Measurements from ENCODE around the gene OGDH. TPM values are rescaled to one million over a fixed set of nuclear protein-coding genes. Genes with fewer than 3 reads are reported as not detected.

OGDH gene
- total and polyA plus RNA-seq, 2 experiments from 2014 or later, result 13.5 to 76.9 TPM

DNA sequence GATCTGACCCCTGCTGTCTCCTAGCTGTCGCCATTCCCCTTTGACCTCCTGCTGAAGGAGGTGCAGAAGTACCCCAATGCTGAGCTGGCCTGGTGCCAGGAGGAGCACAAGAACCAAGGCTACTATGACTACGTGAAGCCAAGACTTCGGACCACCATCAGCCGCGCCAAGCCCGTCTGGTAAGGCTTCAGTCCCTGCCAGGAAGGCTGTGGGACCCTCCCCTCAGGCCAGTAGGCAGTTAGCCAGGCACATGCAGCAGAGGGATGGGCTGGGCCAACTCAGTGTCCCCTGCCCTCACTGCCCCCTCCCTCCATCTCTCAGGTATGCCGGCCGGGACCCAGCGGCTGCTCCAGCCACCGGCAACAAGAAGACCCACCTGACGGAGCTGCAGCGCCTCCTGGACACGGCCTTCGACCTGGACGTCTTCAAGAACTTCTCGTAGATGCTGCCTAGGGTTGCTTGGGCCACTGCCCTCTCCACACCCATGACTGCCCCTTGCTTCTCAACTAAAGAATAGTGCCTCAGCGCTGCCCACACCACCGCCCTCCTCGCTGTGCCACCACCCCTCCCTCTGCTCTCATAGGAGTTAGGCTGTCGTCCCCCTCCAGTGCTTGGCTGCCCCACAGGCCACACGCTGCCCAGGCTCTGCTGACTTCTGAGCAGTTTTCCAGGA, 101.3 kb downstream of the OGDH start:
- Mint-ChIP-seq H3K9me3 (no peaks in the 10 kb centered on the region; the same call in 1 of the 3 replicates), H3K27ac (no peak overlapping the region), H3K27me3 (ENCODE audit: insufficient read depth, low read depth, poor library complexity) (peaks cover 14% of the 10 kb centered on the region), H3K4me1 (peaks cover 3% of the 10 kb centered on the region; the same call in 2 of the 3 replicates), H3K36me3 (ENCODE audit: low read depth) (peaks cover 23% of the 10 kb centered on the region), H3K4me3 (no peak overlapping the region)
- H3K4me1 ChIP-seq (ENCODE audit: insufficient read depth), result no peaks in the 10 kb centered on the region
- no peaks in the 10 kb centered on the region; the same call in 1 of the 2 replicates for H4K20me1 ChIP-seq (replicated peaks; ENCODE audit: insufficient read depth)
- H3K36me3 ChIP-seq (ENCODE audit: insufficient read depth), result 0 out of 2 replicates have a peak, but pooled peaks cover 4% of the 10 kb centered on the region
- TF ChIP-seq EZH2phosphoT487 (IDR thresholded peaks at IDR 0.05; ENCODE audit: unreplicated experiment), result no peak
- TF ChIP-seq, protein P1, sequence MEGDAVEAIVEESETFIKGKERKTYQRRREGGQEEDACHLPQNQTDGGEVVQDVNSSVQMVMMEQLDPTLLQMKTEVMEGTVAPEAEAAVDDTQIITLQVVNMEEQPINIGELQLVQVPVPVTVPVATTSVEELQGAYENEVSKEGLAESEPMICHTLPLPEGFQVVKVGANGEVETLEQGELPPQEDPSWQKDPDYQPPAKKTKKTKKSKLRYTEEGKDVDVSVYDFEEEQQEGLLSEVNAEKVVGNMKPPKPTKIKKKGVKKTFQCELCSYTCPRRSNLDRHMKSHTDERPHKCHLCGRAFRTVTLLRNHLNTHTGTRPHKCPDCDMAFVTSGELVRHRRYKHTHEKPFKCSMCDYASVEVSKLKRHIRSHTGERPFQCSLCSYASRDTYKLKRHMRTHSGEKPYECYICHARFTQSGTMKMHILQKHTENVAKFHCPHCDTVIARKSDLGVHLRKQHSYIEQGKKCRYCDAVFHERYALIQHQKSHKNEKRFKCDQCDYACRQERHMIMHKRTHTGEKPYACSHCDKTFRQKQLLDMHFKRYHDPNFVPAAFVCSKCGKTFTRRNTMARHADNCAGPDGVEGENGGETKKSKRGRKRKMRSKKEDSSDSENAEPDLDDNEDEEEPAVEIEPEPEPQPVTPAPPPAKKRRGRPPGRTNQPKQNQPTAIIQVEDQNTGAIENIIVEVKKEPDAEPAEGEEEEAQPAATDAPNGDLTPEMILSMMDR (conservative IDR thresholded peaks at IDR 0.05; ENCODE audit: low read depth in 2 of 2), result no peak
- TF ChIP-seq NANOG (IDR thresholded peaks at IDR 0.05; ENCODE audit: borderline replicate concordance), result no peak
- H3F3A ChIP-seq (replicated peaks; ENCODE audit: low read depth), result no peaks in the 10 kb centered on the region
- H3K9me2 ChIP-seq (ENCODE audit: insufficient read depth), result no peaks in the 10 kb centered on the region
- no peaks in the 10 kb centered on the region for H3K27me3 ChIP-seq (ENCODE audit: insufficient read depth)
- H3K27ac ChIP-seq (ENCODE audit: low read depth), result no peak overlapping the region
- no peak overlapping the region for H2AFZ ChIP-seq
- H3K79me2 ChIP-seq (replicated peaks; ENCODE audit: insufficient read depth), result no peaks in the 10 kb centered on the region
- ATAC-seq (no peak), DNase-seq (ENCODE audit: low spot score) (no peak)
- H3K4me3 ChIP-seq, result no peak overlapping the region
- no peak overlapping the region for H3K4me2 ChIP-seq

DNA sequence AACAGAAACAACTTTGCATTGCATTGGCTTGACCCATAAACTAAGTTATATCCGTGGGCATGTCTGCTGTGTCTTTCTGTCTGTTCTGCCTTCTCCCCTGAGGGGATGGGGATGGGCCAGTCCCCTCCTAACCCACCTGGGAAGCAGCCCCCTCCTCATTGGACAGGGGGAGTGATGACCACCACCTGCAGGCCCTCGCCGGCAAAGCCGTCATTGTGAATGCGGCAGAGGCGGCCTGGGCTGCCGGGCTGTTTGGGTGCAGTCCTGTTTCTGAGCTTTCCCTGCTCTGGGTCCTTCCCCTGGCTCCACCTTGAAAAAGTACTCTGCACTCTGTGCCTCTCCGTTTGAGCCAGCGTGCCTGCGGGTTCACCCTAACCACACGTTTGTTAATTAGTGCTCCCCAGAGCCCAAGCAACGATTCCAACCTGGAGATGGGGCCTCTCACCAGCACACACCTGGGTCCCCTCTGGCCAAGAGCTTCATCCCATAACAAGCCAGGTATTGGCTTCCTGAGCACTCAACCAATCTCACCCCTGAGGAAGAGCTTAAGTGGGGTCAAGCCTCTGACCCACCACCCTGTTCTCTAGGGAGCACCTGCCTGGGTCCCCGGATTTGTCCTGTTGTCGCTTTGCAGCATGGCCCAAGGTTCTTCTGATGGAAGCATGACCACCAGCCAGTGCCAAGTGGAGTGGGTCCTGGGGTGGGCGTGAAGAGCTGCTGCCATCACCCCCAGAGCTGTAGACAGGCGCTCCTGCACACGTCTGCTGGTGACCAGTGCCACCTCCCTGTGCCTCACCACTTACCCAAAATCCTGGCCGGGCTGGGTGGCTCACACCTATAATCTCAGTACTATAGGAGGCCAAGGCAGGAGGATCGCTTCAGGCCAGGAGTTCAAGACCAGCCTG, 102.8 kb downstream of the OGDH start:
- DNase-seq (ENCODE audit: low spot score) (no peak), ATAC-seq (no peak; the same call in 2 of the 3 replicates)
- Histone ChIP-seq H3K27me3 (ENCODE audit: insufficient read depth) (no peaks in the 10 kb centered on the region), H3K4me3 (no peak overlapping the region), H2AFZ (no peak overlapping the region), H4K20me1 (replicated peaks; ENCODE audit: insufficient read depth) (no peaks in the 10 kb centered on the region; the same call in 1 of the 2 replicates), H3K4me1 (ENCODE audit: insufficient read depth) (no peaks in the 10 kb centered on the region), H3F3A (replicated peaks; ENCODE audit: low read depth) (no peaks in the 10 kb centered on the region), H3K79me2 (replicated peaks; ENCODE audit: insufficient read depth) (no peaks in the 10 kb centered on the region), H3K9me2 (ENCODE audit: insufficient read depth) (no peaks in the 10 kb centered on the region), H3K27ac (ENCODE audit: low read depth) (no peak overlapping the region), H3K4me2 (no peak overlapping the region), H3K36me3 (ENCODE audit: insufficient read depth) (no peaks in the 10 kb centered on the region)
- H3K27me3 Mint-ChIP-seq (ENCODE audit: insufficient read depth, low read depth, poor library complexity), result peaks cover 17% of the 10 kb centered on the region
- peaks cover 3% of the 10 kb centered on the region; the same call in 2 of the 3 replicates for H3K4me1 Mint-ChIP-seq
- no peak for TF ChIP-seq JUNB (IDR thresholded peaks at IDR 0.05; ENCODE audit: unreplicated experiment)
- TF ChIP-seq, protein P1 (conservative IDR thresholded peaks at IDR 0.05; ENCODE audit: low read depth in 2 of 2), result no peak
- TF ChIP-seq STAT1 (IDR thresholded peaks at IDR 0.05; ENCODE audit: unreplicated experiment), result no peak
- TF ChIP-seq, protein P2, sequence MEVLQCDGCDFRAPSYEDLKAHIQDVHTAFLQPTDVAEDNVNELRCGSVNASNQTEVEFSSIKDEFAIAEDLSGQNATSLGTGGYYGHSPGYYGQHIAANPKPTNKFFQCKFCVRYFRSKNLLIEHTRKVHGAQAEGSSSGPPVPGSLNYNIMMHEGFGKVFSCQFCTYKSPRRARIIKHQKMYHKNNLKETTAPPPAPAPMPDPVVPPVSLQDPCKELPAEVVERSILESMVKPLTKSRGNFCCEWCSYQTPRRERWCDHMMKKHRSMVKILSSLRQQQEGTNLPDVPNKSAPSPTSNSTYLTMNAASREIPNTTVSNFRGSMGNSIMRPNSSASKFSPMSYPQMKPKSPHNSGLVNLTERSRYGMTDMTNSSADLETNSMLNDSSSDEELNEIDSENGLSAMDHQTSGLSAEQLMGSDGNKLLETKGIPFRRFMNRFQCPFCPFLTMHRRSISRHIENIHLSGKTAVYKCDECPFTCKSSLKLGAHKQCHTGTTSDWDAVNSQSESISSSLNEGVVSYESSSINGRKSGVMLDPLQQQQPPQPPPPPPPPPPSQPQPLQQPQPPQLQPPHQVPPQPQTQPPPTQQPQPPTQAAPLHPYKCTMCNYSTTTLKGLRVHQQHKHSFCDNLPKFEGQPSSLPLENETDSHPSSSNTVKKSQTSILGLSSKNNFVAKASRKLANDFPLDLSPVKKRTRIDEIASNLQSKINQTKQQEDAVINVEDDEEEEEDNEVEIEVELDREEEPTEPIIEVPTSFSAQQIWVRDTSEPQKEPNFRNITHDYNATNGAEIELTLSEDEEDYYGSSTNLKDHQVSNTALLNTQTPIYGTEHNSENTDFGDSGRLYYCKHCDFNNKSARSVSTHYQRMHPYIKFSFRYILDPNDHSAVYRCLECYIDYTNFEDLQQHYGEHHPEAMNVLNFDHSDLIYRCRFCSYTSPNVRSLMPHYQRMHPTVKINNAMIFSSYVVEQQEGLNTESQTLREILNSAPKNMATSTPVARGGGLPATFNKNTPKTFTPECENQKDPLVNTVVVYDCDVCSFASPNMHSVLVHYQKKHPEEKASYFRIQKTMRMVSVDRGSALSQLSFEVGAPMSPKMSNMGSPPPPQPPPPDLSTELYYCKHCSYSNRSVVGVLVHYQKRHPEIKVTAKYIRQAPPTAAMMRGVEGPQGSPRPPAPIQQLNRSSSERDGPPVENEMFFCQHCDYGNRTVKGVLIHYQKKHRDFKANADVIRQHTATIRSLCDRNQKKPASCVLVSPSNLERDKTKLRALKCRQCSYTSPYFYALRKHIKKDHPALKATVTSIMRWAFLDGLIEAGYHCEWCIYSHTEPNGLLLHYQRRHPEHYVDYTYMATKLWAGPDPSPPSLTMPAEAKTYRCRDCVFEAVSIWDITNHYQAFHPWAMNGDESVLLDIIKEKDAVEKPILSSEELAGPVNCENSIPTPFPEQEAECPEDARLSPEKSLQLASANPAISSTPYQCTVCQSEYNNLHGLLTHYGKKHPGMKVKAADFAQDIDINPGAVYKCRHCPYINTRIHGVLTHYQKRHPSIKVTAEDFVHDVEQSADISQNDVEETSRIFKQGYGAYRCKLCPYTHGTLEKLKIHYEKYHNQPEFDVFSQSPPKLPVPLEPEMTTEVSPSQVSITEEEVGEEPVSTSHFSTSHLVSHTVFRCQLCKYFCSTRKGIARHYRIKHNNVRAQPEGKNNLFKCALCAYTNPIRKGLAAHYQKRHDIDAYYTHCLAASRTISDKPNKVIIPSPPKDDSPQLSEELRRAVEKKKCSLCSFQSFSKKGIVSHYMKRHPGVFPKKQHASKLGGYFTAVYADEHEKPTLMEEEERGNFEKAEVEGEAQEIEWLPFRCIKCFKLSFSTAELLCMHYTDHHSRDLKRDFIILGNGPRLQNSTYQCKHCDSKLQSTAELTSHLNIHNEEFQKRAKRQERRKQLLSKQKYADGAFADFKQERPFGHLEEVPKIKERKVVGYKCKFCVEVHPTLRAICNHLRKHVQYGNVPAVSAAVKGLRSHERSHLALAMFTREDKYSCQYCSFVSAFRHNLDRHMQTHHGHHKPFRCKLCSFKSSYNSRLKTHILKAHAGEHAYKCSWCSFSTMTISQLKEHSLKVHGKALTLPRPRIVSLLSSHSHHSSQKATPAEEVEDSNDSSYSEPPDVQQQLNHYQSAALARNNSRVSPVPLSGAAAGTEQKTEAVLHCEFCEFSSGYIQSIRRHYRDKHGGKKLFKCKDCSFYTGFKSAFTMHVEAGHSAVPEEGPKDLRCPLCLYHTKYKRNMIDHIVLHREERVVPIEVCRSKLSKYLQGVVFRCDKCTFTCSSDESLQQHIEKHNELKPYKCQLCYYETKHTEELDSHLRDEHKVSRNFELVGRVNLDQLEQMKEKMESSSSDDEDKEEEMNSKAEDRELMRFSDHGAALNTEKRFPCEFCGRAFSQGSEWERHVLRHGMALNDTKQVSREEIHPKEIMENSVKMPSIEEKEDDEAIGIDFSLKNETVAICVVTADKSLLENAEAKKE (CRISPR knock-in tag; IDR thresholded peaks at IDR 0.05), result no peak
- no peak for TF ChIP-seq EZH2 (IDR thresholded peaks at IDR 0.05; ENCODE audit: low read depth, unreplicated experiment)
- H3K27ac Mint-ChIP-seq, result no peak overlapping the region
- H3K4me3 Mint-ChIP-seq, result no peak overlapping the region
- H3K9me3 Mint-ChIP-seq, result no peaks in the 10 kb centered on the region; the same call in 1 of the 3 replicates
- peaks cover 17% of the 10 kb centered on the region for H3K36me3 Mint-ChIP-seq (ENCODE audit: low read depth)

Measured in GM23338 (cell line).